Chondrocyte (in vitro differentiated cells): ENCODE measurements around the gene NSRP1. TPM values are rescaled to one million over a fixed set of nuclear protein-coding genes. Genes with fewer than 3 reads are reported as not detected.
"Not testable (repeated sequence)": the region's sequence is repeated elsewhere in the genome, so short reads cannot be mapped to it uniquely, and the experiment has no call there.

ENCODE experiments used
- DNase-seq: peaks from one replicate; pipeline ENCODE4 v3.0.0; 2021; ENCODE audit warnings: mixed read lengths, low spot score
- H3K27ac Mint-ChIP-seq: one replicate; pipeline ENCODE4 v1.8.0; 2021; ENCODE audit warnings: mild to moderate bottlenecking, moderate library complexity, mixed read lengths; ENCODE audit not compliant: unreplicated experiment
- H3K27me3 Mint-ChIP-seq: 2 replicates; pipeline ENCODE4 v1.8.0; 2021; ENCODE audit warnings: low read depth, mixed read lengths
- H3K36me3 Mint-ChIP-seq: 2 replicates; pipeline ENCODE4 v1.8.0; 2021; ENCODE audit warnings: low read depth, mixed read lengths
- H3K4me1 Mint-ChIP-seq: 2 replicates; pipeline ENCODE4 v1.8.0; 2021; ENCODE audit warnings: low read depth, mild to moderate bottlenecking, mixed read lengths
- H3K4me3 Mint-ChIP-seq: one replicate; pipeline ENCODE4 v1.8.0; 2021; ENCODE audit warnings: mild to moderate bottlenecking, moderate library complexity, mixed read lengths; ENCODE audit not compliant: unreplicated experiment
- H3K9me3 Mint-ChIP-seq: 2 replicates; pipeline ENCODE4 v1.8.0; 2021; ENCODE audit warnings: low read depth, mixed read lengths
- total RNA-seq: library from RNA; stranded (reverse); gene quantifications from 3 replicates; pipeline ENCODE4 v1.2.1, GENCODE V29; 2021
- TF ChIP-seq, protein P1 (sequence below): fragments of 200-600 bp; sonication (generic); IDR thresholded peaks from 2 replicates; pipeline ENCODE4 v1.5.0; 2021; ENCODE audit warnings: antibody characterized with exemption, mild to moderate bottlenecking, moderate library complexity

NSRP1 gene
- total RNA-seq, 1 donor from 2014 or later = 19.2 TPM

- TF ChIP-seq, protein P1, sequence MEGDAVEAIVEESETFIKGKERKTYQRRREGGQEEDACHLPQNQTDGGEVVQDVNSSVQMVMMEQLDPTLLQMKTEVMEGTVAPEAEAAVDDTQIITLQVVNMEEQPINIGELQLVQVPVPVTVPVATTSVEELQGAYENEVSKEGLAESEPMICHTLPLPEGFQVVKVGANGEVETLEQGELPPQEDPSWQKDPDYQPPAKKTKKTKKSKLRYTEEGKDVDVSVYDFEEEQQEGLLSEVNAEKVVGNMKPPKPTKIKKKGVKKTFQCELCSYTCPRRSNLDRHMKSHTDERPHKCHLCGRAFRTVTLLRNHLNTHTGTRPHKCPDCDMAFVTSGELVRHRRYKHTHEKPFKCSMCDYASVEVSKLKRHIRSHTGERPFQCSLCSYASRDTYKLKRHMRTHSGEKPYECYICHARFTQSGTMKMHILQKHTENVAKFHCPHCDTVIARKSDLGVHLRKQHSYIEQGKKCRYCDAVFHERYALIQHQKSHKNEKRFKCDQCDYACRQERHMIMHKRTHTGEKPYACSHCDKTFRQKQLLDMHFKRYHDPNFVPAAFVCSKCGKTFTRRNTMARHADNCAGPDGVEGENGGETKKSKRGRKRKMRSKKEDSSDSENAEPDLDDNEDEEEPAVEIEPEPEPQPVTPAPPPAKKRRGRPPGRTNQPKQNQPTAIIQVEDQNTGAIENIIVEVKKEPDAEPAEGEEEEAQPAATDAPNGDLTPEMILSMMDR = no peak
- H3K4me3 Mint-ChIP-seq = no peak overlapping the region
- H3K27ac Mint-ChIP-seq = no peak overlapping the region
- H3K36me3 Mint-ChIP-seq = no peaks in the 10 kb centered on the region
- peaks cover 16% of the 10 kb centered on the region for H3K27me3 Mint-ChIP-seq
- no peak for DNase-seq
- H3K4me1 Mint-ChIP-seq = no peaks in the 10 kb centered on the region
- no peaks in the 10 kb centered on the region for H3K9me3 Mint-ChIP-seq
Observed at GRCh38 chr17:30084788-30085187, 31.8 kb upstream of the NSRP1 start.

- DNase-seq = no peak
- H3K36me3 Mint-ChIP-seq = no peaks in the 10 kb centered on the region
- peaks cover 11% of the 10 kb centered on the region for H3K4me1 Mint-ChIP-seq
- peaks cover 6% of the 10 kb centered on the region for H3K27me3 Mint-ChIP-seq
- no peak overlapping the region for H3K27ac Mint-ChIP-seq
- TF ChIP-seq, protein P1 = no peak
- H3K4me3 Mint-ChIP-seq = no peak overlapping the region
- no peaks in the 10 kb centered on the region for H3K9me3 Mint-ChIP-seq
Observed at GRCh38 chr17:30086896-30087295, 29.7 kb upstream of the NSRP1 start.

DNA sequence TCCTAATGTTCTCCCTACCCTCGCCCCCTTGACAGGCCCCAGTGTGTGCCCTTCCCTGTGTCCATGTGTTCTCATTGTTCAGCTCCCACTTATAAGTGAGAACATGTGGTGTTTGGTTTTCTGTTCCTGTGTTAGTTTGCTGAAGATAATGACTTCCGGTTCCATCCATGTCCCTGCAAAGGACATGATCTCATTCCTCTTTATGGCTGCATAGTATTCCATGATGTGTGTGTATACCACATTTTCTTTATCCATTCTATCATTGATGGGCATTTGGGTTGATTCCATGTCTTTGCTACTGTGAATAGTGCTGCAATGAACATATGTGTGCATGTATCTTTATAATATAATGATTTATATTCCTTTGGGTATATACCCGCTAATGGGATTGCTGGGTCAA, 29.2 kb upstream of the NSRP1 start:
- H3K36me3 Mint-ChIP-seq, H3K27ac Mint-ChIP-seq: not testable (repeated sequence)

GRCh38 chr17:30091121-30091670, 25.4 kb upstream of the NSRP1 start:
- Mint-ChIP-seq H3K27ac (peak overlapping the region; percentile 67), H3K27me3 (peaks cover under 1% of the 10 kb centered on the region), H3K4me1 (peaks cover 31% of the 10 kb centered on the region), H3K9me3 (no peaks in the 10 kb centered on the region), H3K36me3 (no peaks in the 10 kb centered on the region), H3K4me3 (no peak overlapping the region)
- DNase-seq = no peak
- TF ChIP-seq, protein P1 = no peak

More for the DNA sequence above, 29.2 kb upstream of the NSRP1 start:
- not testable (repeated sequence) for H3K27me3 Mint-ChIP-seq, H3K9me3 Mint-ChIP-seq, DNase-seq, H3K4me3 Mint-ChIP-seq
- H3K4me1 Mint-ChIP-seq = peaks cover 13% of the 10 kb centered on the region

DNA sequence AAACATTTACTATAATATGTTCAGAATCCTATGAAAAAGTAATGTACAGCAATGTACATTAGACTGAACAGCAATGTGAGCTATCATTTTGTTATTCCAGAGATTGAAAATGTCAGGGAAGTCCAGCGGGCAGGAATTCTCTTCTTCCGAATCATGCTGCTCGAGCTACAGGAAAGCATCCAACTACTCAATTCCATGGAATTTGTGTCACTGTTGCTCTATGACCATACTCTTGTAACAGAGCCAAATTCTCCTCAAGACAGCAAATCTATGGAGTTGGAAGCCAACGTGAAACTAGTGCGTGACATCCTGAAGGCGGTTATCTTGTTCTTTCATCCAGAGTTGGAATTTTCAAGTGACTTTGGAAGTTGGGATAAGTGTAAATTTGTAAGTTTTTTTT, 24.8 kb upstream of the NSRP1 start:
- Mint-ChIP-seq H3K36me3 (no peaks in the 10 kb centered on the region), H3K9me3 (no peaks in the 10 kb centered on the region), H3K27ac (peak overlapping the region; percentile 67), H3K27me3 (no peaks in the 10 kb centered on the region), H3K4me1 (peaks cover 31% of the 10 kb centered on the region), H3K4me3 (no peak overlapping the region)
- no peak for DNase-seq
- TF ChIP-seq, protein P1 = no peak

GRCh38 chr17:30092886-30093285, 23.7 kb upstream of the NSRP1 start:
- TF ChIP-seq, protein P1 = no peak
- peaks cover 31% of the 10 kb centered on the region for H3K4me1 Mint-ChIP-seq

More at GRCh38 chr17:30092886-30093285, 23.7 kb upstream of the NSRP1 start:
- no peaks in the 10 kb centered on the region for H3K36me3 Mint-ChIP-seq
- H3K9me3 Mint-ChIP-seq = no peaks in the 10 kb centered on the region
- no peak overlapping the region for H3K27ac Mint-ChIP-seq
- no peak for DNase-seq
- no peak overlapping the region for H3K4me3 Mint-ChIP-seq
- H3K27me3 Mint-ChIP-seq = no peaks in the 10 kb centered on the region
